DND-41 (cell line): ENCODE measurements around the gene CMYA5.

ENCODE experiments used
- ATAC-seq: fragments of 200-7000 bp; cut with Tn5 transposase; 3 replicates; pipeline ENCODE4 v1.9.1; 2021; ENCODE audit warnings: low read depth; ENCODE audit not compliant: insufficient read depth
- DNase-seq: peaks from one replicate; pipeline ENCODE4 v3.0.0-alpha.2; 2020
- H2AFZ ChIP-seq: 2 replicates; pipeline ENCODE4 v1.6.0; 2012; ENCODE audit warnings: low read depth, low read length
- H3K27ac ChIP-seq: 2 replicates; pipeline ENCODE4 v1.5.1; 2012; ENCODE audit warnings: low read length, inconsistent platforms
- H3K27me3 ChIP-seq: fragments of 200-600 bp; sonication (generic); 2 replicates; pipeline ENCODE4 v1.6.0; 2012; ENCODE audit warnings: low read length, mild to moderate bottlenecking, inconsistent platforms; ENCODE audit not compliant: insufficient read depth, poor library complexity
- H3K36me3 ChIP-seq: 2 replicates; pipeline ENCODE4 v1.5.1; 2012; ENCODE audit warnings: low read length, inconsistent platforms; ENCODE audit not compliant: insufficient read depth
- H3K4me1 ChIP-seq: 2 replicates; pipeline ENCODE4 v1.5.1; 2012; ENCODE audit warnings: mild to moderate bottlenecking, low read length; ENCODE audit not compliant: insufficient read depth
- H3K4me2 ChIP-seq: 2 replicates; pipeline ENCODE4 v1.6.0; 2012; ENCODE audit warnings: mild to moderate bottlenecking, moderate library complexity, low read length, inconsistent platforms; ENCODE audit not compliant: insufficient read depth
- H3K4me3 ChIP-seq, 2 experiments: fragments of 200-600 bp in 1 of 2; shearing (Covaris generic) in 1 of 2; 2 replicates each; pipeline ENCODE4 v1.5.1; 2012 to 2016; ENCODE audit warnings: inconsistent platforms in 2 of 2, low read length in 2 of 2, mild to moderate bottlenecking in 2 of 2, low read depth in 1 of 2, moderate library complexity in 1 of 2
- H3K79me2 ChIP-seq: 2 replicates; pipeline ENCODE4 v1.6.0; 2012; ENCODE audit warnings: low read length, inconsistent platforms; ENCODE audit not compliant: insufficient read depth
- H3K9ac ChIP-seq: 2 replicates; pipeline ENCODE4 v1.6.0; 2012; ENCODE audit warnings: low read depth, mild to moderate bottlenecking, inconsistent platforms, low read length, moderate library complexity
- H3K9me3 ChIP-seq: 2 replicates; pipeline ENCODE4 v1.5.1; 2012; ENCODE audit warnings: low read length, moderate library complexity, mild to moderate bottlenecking, inconsistent platforms; ENCODE audit not compliant: insufficient read depth, severe bottlenecking
- H4K20me1 ChIP-seq: 2 replicates; pipeline ENCODE4 v1.6.0; 2012; ENCODE audit warnings: low read length; ENCODE audit not compliant: insufficient read depth
- CTCF ChIP-seq: IDR thresholded peaks from 2 replicates; pipeline ENCODE4 v1.5.1; 2012; ENCODE audit warnings: borderline replicate concordance, low read length, moderate library complexity, mild to moderate bottlenecking; ENCODE audit not compliant: poor library complexity, severe bottlenecking; ENCODE audit errors: extremely low read depth
- EZH2 ChIP-seq: IDR thresholded peaks from 3 replicates; pipeline ENCODE4 v1.6.1; 2012; ENCODE audit warnings: borderline replicate concordance, low read depth, mild to moderate bottlenecking, moderate library complexity, low read length, inconsistent platforms; ENCODE audit not compliant: severe bottlenecking

The CMYA5 gene

GRCh38 chr5:79837761-79838551 is 148.3 kb downstream of the CMYA5 start:
- no peak for DNase-seq
- ATAC-seq = no peak

GRCh38 chr5:79840084-79840990 is 150.7 kb downstream of the CMYA5 start:
- Histone ChIP-seq H3K27me3 (no peaks in the 10 kb centered on the region), H3K9me3 (no peaks in the 10 kb centered on the region), H3K36me3 (no peaks in the 10 kb centered on the region), H3K4me3 (no peak overlapping the region), H3K27ac (no peak overlapping the region), H3K4me2 (no peak overlapping the region), H2AFZ (no peak overlapping the region), H3K4me1 (no peaks in the 10 kb centered on the region), H3K79me2 (no peaks in the 10 kb centered on the region), H4K20me1 (no peaks in the 10 kb centered on the region), H3K9ac (no peak overlapping the region)
- DNase-seq (no peak), ATAC-seq (no peak)
- TF ChIP-seq CTCF (no peak), EZH2 (no peak)

More at GRCh38 chr5:79837761-79838551, 148.3 kb downstream of the CMYA5 start:
- no peak overlapping the region for H3K27ac ChIP-seq
- H3K9ac ChIP-seq = no peak overlapping the region
- H3K79me2 ChIP-seq = no peaks in the 10 kb centered on the region
- no peak overlapping the region for H3K4me2 ChIP-seq
- no peak overlapping the region for H2AFZ ChIP-seq
- H3K4me3 ChIP-seq = no peak overlapping the region
- TF ChIP-seq CTCF (no peak), EZH2 (no peak)
- no peaks in the 10 kb centered on the region for H3K4me1 ChIP-seq
- H4K20me1 ChIP-seq = no peaks in the 10 kb centered on the region
- H3K9me3 ChIP-seq = no peaks in the 10 kb centered on the region
- no peaks in the 10 kb centered on the region for H3K36me3 ChIP-seq
- no peaks in the 10 kb centered on the region for H3K27me3 ChIP-seq

GRCh38 chr5:79841172-79841571 is 151.5 kb downstream of the CMYA5 start:
- no peak overlapping the region for H3K4me2 ChIP-seq
- no peaks in the 10 kb centered on the region for H3K79me2 ChIP-seq

More at GRCh38 chr5:79841172-79841571, 151.5 kb downstream of the CMYA5 start:
- Histone ChIP-seq H3K27me3 (no peaks in the 10 kb centered on the region), H3K4me1 (no peaks in the 10 kb centered on the region), H3K27ac (no peak overlapping the region), H2AFZ (no peak overlapping the region), H4K20me1 (no peaks in the 10 kb centered on the region), H3K9ac (no peak overlapping the region), H3K9me3 (no peaks in the 10 kb centered on the region), H3K36me3 (no peaks in the 10 kb centered on the region), H3K4me3 (no peak overlapping the region)
- ATAC-seq (no peak), DNase-seq (no peak)
- TF ChIP-seq EZH2 (no peak), CTCF (no peak)
